Measurements from ENCODE around the gene ALDH5A1.

ALDH5A1 gene

GRCh38 chr6:24494821-24495795 is at the start of gene ALDH5A1 (continued):
- no peak for TF ChIP-seq ZNF639 (tag by site-specific recombination; IDR thresholded peaks at IDR 0.05)
- no peak for TF ChIP-seq YY2 (tag by site-specific recombination; IDR thresholded peaks at IDR 0.05)
- TF ChIP-seq ZNF292 (tag by site-specific recombination; IDR thresholded peaks at IDR 0.05; ENCODE audit: borderline replicate concordance, low read depth) = no peak
- TF ChIP-seq ZNF677 (tag by site-specific recombination; IDR thresholded peaks at IDR 0.05) = no peak
- no peak; the same call in 1 of the 2 replicates for TF ChIP-seq ZNF629 (tag by site-specific recombination; IDR thresholded peaks at IDR 0.05)
- TF ChIP-seq ZNF664 (tag by site-specific recombination; IDR thresholded peaks at IDR 0.05) = no peak
- TF ChIP-seq, protein P1, sequence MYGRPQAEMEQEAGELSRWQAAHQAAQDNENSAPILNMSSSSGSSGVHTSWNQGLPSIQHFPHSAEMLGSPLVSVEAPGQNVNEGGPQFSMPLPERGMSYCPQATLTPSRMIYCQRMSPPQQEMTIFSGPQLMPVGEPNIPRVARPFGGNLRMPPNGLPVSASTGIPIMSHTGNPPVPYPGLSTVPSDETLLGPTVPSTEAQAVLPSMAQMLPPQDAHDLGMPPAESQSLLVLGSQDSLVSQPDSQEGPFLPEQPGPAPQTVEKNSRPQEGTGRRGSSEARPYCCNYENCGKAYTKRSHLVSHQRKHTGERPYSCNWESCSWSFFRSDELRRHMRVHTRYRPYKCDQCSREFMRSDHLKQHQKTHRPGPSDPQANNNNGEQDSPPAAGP (tag by site-specific recombination; IDR thresholded peaks at IDR 0.05) = 0 out of 2 replicates have a peak, but pooled peaks have one; percentile 19
- TF ChIP-seq ZNF146 (tag by site-specific recombination; IDR thresholded peaks at IDR 0.05) = no peak
- no peak for TF ChIP-seq ZNF530 (tag by site-specific recombination; IDR thresholded peaks at IDR 0.05; ENCODE audit: low read depth)
- TF ChIP-seq, protein P2, sequence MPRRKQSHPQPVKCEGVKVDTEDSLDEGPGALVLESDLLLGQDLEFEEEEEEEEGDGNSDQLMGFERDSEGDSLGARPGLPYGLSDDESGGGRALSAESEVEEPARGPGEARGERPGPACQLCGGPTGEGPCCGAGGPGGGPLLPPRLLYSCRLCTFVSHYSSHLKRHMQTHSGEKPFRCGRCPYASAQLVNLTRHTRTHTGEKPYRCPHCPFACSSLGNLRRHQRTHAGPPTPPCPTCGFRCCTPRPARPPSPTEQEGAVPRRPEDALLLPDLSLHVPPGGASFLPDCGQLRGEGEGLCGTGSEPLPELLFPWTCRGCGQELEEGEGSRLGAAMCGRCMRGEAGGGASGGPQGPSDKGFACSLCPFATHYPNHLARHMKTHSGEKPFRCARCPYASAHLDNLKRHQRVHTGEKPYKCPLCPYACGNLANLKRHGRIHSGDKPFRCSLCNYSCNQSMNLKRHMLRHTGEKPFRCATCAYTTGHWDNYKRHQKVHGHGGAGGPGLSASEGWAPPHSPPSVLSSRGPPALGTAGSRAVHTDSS (tag by site-specific recombination; IDR thresholded peaks at IDR 0.05) = peak; percentile 12; the same call in 1 of the 2 replicates
- no peak for TF ChIP-seq GLIS1 (tag by site-specific recombination; IDR thresholded peaks at IDR 0.05)
- TF ChIP-seq ZNF571 (tag by site-specific recombination; IDR thresholded peaks at IDR 0.05) = no peak
- TF ChIP-seq ZBTB17 (tag by site-specific recombination; IDR thresholded peaks at IDR 0.05) = peak; percentile 58; the same call in 1 of the 2 replicates
- 0 out of 2 replicates have a peak, but pooled peaks have one; percentile 31 for TF ChIP-seq ZNF10 (tag by site-specific recombination; IDR thresholded peaks at IDR 0.05)
- TF ChIP-seq, protein P3, sequence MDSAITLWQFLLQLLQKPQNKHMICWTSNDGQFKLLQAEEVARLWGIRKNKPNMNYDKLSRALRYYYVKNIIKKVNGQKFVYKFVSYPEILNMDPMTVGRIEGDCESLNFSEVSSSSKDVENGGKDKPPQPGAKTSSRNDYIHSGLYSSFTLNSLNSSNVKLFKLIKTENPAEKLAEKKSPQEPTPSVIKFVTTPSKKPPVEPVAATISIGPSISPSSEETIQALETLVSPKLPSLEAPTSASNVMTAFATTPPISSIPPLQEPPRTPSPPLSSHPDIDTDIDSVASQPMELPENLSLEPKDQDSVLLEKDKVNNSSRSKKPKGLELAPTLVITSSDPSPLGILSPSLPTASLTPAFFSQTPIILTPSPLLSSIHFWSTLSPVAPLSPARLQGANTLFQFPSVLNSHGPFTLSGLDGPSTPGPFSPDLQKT (IDR thresholded peaks at IDR 0.05; ENCODE audit: borderline replicate concordance, low read depth, low read length) = no peak
- peak; percentile 63 for TF ChIP-seq SP7 (tag by site-specific recombination; IDR thresholded peaks at IDR 0.05)
- no peak for TF ChIP-seq ZNF843 (tag by site-specific recombination; IDR thresholded peaks at IDR 0.05)
- peak; percentile 16; the same call in 1 of the 2 replicates for TF ChIP-seq SP2 (tag by site-specific recombination; IDR thresholded peaks at IDR 0.05)
- no peak for TF ChIP-seq GLI4 (tag by site-specific recombination; IDR thresholded peaks at IDR 0.05)
- TF ChIP-seq ZNF510 (tag by site-specific recombination; IDR thresholded peaks at IDR 0.05; ENCODE audit: insufficient replicate concordance) = no peak
- TF ChIP-seq ZFP69B (tag by site-specific recombination; IDR thresholded peaks at IDR 0.05) = peak; percentile 91
- TF ChIP-seq KLF1 (tag by site-specific recombination; IDR thresholded peaks at IDR 0.05) = 0 out of 2 replicates have a peak, but pooled peaks have one; percentile 21
- TF ChIP-seq TSHZ1 (tag by site-specific recombination; IDR thresholded peaks at IDR 0.05; ENCODE audit: borderline replicate concordance) = no peak
- peak; percentile 57; the same call in 1 of the 2 replicates for TF ChIP-seq YY1 (tag by site-specific recombination; IDR thresholded peaks at IDR 0.05)
- no peak for TF ChIP-seq ZNF37A (tag by site-specific recombination; IDR thresholded peaks at IDR 0.05)
- TF ChIP-seq ZNF311 (tag by site-specific recombination; IDR thresholded peaks at IDR 0.05; ENCODE audit: borderline replicate concordance) = no peak
- no peak for TF ChIP-seq ZNF747 (tag by site-specific recombination; IDR thresholded peaks at IDR 0.05)
- no peak for TF ChIP-seq ZNF621 (tag by site-specific recombination; IDR thresholded peaks at IDR 0.05)

All from HEK293 (cell line).